COR-L47 (cell line): Measurements from ENCODE around the gene EML1.

Source experiments
- DNase-seq: peaks from one replicate; lab custom pipeline; 2025; lab: John Stamatoyannopoulos, UW

EML1 gene

DNA sequence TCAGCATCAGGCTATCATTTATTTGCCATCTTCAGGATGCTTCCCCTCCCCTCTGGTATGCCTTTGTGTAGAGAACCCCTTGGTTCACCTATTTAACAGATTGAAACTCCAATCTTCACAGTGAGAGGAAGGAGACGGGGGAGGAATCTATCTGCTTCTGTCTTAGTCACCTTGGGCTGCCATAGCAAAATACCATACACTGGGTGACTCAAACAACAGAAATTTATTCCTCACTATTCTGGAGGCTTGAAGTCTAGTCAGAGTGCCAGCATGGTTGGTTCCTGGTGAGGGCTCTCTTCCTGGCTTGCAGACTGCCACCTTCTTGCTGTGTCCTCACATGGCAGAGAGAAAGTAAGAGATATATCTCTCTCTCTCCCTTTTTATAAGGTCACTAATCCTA is 13.5 kb upstream of the EML1 start:
- DNase-seq: no peak

DNA sequence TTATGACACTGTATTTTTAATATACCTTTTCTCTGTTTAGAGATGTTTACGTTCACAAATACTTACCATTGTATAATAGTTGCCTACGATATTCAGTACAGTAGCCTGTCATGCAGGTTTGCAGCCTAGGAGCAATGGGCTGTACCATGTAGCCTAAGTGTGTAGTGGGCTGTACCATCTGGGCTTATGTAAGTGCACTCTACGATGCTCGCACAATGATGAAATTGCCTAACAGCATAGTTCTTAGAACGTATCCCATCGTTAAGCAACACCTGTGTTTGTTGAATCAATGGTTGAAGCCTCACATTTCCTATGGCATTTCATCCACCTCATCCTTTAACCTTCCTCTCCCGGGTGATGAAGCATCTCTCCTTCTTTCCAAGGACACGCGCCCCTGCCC is 12.5 kb upstream of the EML1 start:
- DNase-seq: no peak

DNA sequence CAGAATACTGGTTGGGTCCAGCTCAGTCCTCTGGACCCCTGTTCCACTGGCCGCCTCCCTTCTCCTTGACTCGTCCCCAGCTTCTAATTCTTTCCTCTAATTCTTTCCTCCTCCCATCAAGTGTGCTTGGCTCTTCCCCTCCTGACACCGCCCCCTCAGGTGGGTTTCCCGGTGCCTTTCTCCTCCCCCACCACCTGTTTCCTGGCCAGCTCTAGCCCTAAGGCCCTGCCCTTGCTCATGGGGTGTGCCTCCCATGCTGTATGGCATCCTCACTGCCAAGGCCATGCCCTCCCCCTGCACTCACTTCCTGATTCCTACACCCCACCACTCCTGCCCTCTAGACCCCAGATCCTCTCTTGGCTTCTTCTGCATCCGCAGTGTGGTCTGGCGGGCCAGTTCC is 12.1 kb upstream of the EML1 start:
- no peak for DNase-seq

DNA sequence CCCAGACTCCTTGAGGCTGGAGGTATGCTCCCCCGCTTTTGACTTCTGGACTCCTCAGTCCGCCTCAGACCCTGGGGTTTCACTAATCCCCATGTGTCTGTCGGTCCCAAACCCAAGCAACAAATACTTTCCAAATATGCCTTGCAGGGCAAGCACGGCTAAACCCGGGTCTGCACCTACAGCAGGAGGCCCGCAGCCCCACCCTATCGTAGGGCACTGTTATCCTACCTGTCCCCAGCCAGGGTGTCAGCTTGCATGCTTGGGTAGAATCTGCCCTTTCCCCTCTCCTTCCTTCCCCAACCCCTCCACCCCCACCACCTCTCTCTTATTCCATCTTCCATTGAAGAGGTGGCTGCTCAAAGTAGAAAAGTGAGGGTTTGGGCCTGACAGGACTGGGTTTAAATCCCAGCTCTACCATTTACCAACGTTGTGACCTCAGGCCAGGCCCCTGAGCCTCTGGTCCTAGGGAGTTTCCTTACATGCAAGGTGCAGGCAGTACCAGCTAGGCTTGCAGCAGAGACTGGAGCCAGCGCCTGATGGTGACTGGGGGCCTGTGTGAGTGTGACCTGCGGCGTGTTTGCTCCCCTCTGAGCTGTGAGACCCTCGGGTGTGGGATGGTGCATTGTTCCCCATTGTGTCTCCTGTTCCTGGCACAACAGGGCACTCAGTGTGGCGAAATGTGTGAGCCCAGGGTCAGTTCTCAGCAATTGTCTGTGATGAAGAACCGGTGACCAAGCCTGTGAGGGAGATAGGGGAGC is 11.2 kb upstream of the EML1 start:
- DNase-seq: no peak

DNA sequence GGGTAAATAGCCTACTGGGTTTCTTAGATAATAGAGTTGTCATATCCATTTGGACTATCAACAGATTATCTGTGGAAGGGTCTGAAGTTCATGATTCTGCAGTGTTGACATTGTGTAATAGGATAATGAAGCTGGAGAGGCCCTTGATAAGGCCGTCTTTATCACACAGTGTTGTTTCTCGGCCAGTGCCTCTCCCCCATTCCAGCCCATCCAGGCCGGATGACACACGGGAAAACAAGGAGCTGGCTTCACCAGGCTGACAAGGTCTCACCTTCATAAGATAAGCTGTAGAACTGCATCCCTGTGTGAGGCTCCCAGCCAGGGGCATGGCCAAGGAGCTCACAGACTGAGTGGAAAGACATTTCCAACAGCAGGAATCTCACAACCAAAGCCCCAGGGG is 8.7 kb upstream of the EML1 start:
- DNase-seq: no peak

DNA sequence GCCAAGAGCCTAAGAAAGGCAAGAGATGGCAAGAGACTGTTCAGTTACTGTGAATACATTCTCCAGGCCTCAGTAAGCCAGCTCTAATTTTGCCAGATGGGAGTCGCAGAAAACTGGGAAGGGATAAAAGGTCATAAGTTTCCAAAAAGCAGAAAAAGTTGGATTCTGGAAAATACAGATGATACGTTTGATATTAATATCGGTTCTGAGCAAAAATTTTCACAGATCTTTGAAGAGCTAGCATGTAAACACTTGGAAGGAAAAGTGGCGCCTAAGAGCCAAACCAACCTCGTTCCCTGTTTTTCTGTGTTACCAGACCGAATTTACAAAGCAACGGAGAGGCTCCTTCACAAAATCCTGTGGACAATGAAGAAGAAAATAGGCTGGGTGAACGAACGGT is 7.8 kb upstream of the EML1 start:
- DNase-seq: no peak

DNA sequence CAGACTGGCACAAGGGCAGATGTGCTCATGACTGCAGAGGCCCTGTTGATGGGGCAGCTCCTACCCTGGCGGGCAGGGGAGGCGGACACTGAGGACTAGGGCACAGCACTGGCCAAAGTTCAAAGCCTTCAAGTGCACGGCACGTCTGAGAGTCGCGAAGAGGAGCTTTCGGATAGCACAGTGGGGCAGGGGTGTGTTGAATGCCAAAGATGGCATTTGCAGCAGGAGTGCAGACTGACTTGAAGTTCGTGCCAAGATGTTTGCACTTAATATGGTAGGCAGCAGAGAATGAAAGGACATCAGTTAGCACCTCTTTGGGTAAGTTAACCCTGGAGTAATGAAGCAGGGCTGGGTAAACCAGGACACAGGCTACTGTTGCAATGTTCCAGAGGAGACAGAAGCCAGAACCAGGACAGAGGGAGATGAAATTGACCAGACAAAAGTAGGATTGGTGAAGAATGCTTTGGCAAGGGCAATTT is 6.7 kb upstream of the EML1 start:
- DNase-seq: no peak

DNA sequence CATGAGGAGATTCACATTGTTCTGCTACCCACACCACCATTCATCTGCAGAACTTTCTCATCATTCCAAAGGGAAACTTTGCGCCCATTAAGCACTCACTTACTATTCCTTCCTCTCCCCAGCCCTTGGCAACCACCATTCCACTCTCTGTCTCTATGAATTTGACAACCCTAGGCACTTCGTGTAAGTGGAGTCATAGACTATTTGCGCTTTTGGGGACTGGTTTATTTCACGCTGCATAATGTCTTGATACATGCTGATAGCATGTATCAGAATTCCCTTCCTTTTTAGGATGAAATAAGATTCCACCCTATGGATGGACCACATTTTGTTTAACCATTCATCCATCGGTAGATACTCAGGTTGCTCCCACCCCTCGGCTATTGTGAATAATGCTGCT is 4.5 kb upstream of the EML1 start:
- no peak for DNase-seq

DNA sequence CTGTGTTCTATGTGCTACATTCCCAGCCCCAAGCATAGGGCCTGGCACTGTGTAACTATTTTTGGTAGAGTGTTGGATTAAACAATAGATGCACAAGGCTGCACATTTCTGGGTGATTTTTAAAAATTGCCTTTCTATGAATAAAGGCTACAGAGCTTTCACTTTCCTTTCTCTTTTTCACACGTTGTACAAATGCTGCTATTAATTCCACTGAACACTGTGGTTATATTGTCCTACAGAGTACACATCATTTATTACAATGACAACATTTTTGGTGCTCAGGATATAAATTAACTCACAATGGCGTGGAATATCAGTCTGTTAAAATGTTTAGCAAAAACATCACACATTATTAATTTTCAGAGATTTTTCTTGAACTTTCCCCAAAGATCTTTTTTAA is 3.6 kb upstream of the EML1 start:
- DNase-seq: no peak

DNA sequence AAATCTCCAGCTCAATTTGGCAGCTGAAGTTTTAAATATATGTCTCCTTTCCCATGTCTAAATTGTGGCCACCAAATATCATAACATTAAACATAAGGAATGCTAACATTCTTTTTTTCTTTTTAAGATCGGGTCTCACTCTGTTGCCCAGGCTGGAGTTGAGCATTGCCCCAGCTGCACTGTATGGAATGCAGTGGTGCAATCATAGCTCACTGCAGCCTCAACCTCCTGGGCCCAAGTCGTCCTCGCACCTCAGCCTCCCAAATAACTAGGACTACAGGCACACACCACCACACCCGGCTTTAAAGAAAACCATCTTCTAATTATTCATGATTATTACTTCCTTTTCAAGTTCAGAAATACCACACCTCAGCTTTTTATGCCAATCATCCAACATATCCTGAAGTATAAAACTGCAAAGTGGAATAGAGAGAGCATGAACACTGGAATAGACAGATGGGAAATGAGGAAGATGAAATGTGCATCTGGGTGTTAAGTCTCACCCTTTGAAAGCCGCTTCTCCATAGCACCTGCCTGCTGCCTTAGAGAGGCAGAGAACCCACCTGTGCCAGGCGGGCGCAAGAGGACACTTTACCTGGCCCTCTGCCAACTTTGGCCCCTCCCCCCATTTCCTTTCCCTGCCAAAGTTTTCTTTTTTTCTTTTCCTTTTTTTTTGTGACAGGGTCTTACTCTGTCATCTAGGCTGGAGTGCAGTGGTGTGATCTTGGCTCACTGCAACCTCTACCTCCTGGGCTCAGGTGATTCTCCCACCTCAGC is 2.8 kb upstream of the EML1 start:
- DNase-seq: peak; percentile 59

DNA sequence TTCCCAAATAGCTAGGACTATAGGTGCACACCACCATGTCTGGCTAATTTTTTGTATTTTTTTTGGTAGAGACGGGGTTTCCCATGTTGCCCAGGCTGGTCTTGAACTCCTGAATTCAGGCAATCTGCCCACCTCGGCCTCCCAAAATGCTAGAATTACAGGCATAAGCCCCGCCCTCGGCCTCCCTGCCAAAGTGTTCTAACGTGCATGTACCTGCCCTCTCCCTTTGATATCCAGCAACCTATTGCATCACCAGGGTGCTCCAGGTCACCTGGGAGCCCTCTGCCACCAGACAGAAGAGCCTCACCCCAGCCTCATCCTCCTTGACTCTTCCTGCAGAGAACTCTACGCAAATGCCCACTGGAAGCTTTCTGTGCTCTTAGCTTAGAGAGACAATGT is 2.2 kb upstream of the EML1 start:
- no peak for DNase-seq

DNA sequence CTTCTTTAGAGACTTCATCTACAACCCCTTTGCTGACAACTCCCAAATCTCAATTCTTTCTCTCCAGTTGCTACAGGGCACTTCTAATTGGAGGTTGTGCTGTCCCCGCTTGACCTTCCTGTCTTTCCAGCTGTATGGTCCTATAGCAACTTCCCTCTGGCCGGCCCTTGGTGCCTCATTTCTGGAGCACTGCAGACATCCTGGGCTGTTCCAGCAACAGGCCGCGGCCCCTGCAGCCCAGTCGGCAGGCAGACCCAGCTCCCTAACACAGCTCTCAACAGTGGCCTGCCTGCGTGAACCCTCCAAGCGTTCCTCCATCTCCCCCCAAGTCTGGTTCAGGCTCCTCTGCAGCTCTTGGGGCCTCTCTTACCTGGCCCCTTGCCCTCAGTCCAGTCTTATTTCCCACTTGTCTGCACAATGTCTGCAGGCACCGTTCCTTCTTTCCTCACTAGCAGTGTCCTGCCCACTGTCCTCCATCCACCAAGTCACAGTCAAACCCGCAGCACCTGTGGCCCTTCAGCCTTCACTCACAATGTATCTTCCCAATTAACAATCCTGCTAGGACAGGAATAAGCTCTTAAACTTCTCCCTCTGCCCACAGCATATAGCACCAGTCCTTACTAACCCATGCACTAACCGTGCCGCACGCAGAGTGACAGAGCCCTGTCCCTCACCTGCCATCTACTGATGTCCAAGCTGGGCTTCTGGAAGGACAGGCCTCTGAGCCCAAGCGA is 1.6 kb upstream of the EML1 start:
- no peak for DNase-seq

DNA sequence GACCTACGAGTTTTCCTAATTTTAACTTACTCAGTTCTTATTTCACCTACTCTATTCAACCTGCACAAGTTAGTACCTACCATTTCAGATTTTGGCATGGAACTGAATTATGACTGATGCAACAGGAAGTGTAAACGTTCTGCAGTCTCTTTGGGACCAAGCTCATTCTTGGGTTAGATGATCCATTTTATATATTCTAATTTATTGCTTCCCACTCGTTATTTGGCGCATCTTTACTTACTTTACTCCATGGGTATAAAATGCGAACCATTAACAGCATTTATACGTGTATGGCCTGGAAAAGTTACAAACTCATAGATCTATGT is 1.0 kb upstream of the EML1 start:
- no peak for DNase-seq

DNA sequence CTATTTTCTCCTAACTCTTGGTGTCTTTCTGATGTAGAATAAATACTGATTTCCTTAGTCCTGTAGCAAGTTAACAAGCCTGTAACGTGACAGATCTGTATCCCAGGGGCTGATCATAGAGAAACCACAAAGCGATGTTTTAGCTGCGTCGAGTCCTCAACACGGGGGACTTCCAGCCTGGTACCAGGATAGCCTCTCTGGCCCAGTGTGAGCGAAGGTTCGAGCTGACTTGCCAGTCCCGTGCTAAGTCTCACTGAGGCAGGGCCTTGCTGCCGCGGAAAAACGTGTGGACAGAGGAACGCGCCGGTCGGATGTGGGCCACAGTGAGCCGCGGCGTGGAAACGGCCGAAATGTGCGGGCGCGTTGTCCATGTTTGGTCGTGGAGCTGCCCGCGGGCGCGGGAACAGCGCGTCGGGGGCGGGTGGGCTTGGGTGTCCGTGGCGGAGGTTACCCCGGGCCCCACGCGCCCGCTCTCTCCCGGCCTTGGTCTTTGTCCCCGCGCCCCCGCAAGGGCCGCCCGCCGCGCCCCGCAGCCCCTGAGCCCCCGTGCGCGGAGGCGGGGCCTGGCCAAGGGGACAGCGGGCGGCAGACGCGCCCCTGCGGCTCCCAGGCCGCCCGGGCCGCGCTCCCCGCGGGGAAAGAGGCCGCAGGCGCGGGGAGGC is 531 bp upstream of the EML1 start:
- no peak for DNase-seq

DNA sequence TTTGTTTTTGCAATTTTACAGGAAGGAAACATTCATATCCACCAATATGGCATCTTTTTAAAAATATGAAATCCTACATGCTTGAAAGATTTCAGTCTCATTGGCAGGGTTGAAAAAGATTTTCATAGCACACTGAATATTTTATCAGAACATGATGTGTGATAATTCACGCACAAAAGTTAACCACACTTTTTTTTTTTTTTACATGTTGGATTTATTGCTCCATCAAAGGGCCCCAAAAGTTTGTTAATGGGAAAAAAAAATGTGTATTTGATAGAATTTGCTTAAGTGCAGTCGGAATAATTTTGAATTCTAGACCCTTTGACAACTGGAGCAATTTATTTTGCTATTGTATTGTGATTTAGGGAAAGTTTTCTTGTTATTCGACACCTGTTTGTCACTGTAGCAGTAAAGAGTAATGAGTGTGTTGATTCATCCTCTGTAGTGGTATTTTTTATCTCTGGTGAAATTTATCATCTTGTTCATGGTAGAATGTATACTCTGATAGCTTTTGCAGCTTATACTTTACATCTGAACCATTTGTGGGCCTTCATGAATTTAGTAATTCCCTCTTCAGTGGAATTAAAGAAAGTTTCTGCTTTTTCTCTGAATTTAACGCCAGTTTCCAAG is 1.1 kb downstream of the EML1 start:
- no peak for DNase-seq

DNA sequence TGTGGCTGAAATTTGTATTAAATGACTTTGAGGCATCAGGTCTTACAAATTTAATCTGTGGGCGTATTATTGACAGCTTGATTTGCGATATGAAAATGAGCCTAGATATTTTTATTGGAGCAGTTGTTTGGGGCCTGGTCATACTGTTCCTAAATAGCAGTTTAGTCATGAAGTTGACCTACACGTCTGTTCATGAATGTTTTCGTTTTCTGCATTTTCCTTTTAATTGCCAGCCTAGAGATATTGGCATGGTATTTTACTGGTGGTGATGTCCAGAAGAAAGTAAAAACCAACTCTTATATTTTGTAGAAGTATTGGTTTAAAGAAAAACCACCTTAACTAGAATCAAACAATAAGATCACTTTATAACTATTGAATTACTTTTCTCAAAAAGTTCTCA is 1.8 kb downstream of the EML1 start:
- DNase-seq: no peak

DNA sequence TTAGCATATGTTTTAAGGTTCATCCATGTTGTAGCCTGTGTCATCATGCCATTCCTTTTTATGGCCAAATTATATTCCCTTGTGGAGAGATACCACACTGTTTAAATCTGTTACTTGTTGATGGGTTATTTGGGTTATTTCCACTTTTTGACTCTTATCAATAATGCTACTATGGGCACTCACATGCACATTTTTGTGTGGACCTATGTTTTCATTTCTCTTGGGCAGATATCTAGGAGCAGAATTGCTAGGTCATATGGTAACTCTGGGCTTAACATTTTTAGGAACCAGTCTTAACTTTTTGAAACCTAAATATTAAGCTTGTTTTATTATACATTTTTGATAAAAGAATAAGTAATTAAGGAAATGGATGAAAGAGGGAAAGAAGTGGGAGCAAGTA is 4.0 kb downstream of the EML1 start:
- DNase-seq: no peak

DNA sequence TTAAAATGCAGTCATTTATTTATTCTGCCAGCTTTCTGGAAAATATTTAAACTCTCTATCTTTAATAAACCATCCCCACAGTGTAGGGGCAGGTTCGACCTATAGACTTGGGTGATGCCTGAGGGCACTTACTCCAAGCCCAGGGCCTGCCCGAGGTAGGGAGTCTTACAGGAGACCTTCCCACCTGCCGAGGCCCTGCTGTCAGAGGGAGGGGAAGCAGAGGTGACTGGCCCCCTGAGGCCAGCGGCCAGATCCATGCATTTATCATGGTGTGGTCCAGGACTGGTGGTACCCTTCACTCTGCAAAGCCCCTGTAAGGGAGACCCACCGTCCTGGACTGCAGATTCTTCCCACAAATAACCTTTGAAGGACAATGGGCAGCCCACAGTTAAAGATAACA is 7.6 kb downstream of the EML1 start:
- DNase-seq: no peak

DNA sequence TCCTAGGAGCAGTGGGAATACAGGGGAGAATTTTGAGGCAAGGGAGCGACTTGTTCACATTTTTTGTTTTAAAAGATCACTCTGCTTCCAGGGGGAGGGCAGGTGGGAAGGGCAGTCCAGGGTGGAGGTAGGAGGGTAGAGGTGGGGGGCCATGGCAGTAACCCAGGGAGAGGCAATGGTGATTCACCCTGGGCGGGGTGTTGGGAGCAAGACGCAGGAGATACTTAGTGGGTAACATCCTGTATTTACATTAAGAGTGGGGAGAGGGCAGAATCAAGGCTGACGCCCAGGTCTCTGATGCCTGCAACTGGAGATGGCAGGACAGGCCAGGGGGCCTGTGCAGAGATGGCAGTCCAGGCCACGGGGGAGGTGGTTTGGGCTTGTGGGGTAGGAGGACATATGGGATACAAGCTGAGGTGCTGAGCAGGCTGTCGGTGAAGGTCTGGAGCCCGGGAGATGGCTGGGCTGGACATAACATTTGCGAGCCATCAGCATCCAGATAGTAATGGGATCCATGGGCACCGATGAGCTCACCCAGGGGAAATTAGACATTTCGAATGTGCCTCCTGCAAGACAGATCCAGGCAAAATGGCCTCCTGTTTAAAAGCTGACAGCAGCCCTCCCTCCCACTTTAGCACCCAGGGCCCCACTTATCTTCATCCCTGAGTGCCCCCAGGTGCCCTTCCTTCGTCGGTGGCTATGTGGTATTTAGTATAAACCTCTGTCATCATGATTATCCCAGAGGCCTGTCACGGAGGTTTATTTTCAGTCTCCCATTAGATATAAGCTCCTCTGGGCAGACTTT is 9.3 kb downstream of the EML1 start:
- peak; percentile 29 for DNase-seq

DNA sequence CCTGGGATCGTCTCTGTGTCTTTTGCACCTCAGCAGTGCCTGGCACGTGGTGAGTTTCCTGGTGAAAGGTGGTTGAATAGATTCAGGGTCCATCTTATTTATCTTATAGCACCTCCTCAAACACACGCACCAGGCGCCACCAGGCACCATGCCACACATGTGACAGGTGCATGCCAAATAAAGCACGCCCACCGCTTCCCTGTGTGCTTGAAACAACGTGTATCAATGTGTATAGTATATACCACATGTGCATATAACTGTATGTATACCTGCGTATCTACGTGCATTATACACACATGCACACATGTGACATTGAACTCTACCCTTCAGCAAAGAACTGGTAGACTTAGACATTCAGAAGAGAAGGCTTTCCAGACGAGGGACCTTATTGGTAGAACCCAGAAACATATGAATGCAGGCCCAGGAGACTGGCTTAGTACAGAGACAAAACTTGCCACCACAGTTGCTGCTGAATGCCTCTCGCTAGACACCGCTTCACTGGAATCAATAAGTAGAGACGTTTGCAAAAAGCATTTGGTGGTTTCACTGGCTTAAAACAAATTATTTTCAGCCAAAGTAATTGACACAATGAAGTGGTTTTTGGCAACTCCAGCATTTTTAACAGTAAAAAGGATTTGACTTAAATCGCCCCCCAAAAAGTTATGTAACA is 10.0 kb downstream of the EML1 start:
- peak; percentile 95 for DNase-seq

DNA sequence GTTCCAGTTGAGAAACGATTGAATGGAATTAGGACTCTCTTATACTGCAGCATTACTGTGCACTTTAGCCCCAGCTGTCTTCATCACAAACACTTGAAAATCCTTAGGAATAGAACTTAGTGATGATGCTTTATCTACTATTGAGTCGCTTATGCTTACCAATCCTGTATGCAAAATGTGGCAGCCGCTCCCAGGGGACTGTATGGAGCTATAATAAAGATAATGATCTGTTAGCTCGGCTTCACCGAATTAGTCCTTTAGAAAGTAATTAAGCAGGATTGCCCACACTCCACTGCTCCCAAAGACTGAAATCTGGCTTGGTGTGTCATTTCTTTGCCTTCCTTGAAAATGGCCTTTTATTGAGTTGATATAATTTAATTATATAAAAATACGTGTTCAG is 10.6 kb downstream of the EML1 start:
- DNase-seq: peak; percentile 80
